ENCODE results near the gene PMVK. TPM values are rescaled to one million over a fixed set of nuclear protein-coding genes. Genes with fewer than 3 reads are reported as not detected.
A peak's percentile ranks its signal among the peaks of the same experiment; 100 is the strongest.

PMVK gene
- total RNA-seq, 1 experiment from 2014 or later: 4.9 TPM

DNA sequence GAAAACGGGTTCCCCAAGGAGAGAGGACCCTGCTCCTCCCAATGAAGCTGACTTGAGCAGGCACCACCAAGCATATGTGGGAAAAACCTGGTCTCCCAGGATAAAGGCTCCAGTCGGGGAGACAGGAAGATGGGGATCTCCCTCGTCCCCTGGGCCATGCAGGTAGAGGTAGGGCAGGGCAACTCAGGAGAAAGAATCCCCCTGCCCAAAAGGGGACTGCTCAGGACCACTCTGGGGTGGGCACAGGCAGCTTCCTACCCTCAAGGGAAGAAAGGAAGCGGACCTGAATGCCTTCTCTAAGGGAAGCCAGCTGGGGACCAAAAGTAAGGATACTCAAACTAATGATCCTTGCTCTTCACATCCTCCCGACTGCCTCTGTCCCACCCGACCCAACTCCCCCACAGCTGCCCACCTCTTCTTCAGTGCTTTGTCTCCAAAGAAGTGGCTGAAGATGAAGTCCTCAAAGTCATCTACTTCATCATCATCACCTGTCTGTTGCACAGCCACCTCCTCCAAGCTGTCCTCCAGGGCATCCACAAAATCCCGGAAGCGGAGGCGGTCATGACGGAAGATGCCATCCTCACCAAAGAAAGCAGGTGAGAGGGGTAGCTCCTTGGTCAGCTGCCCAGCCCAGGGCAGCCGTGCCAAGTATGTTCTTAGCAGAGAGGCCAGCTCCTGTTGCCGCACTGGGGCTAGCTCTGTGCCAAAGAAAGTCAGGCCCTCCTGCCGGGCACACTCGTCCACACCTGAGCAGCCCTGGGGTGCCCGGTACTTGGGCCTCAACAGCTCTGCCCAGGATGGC is 8.8 kb upstream of the PMVK start:
- H3K36me3 ChIP-seq: peaks cover 3% of the 10 kb centered on the region; the same call in 1 of the 2 replicates
- no peaks in the 10 kb centered on the region for H3K27me3 ChIP-seq
- H3K4me3 ChIP-seq: no peak overlapping the region
- H3K9me3 ChIP-seq (replicated peaks): no peaks in the 10 kb centered on the region
- H3K4me1 ChIP-seq: peaks cover 17% of the 10 kb centered on the region
- no peak for DNase-seq
- H3K27ac ChIP-seq: no peak overlapping the region

DNA sequence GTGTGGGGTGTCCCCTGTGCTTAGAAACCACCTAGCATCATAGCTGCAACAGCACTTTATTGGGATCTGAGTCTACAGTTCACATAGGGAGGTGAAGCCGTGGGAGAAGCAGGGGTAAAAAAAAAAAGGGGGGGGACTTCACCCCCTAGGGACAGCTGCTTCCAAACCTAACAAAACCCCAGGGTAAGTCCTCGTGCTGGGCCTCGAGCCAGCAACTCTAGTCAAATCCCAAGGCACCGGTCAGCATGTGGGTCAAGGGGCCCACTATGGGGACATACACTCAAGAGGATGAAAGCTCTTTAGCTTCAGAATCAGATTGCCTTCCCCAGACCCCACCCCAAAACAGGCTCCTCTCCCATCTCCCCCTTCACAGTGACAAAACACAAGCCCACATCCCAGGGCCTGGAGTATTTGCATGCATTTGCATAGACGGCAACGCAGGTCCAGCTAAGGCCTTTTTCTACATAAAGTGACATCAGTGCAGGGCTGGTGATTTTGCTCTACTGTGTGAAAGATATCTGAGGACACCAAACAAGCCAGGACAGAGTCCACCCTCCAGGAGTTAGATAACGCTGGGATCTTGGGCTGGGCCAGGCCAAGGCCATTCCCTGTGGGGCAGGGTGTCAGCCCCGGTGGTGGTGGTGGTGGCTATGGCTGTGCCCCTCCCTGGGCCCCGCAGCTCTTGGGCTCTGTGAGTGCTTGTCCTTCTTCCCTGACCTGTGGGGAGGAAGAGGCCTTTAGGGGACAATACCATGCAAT is 8.1 kb upstream of the PMVK start:
- H3K36me3 ChIP-seq: peaks cover 3% of the 10 kb centered on the region; the same call in 1 of the 2 replicates

DNA sequence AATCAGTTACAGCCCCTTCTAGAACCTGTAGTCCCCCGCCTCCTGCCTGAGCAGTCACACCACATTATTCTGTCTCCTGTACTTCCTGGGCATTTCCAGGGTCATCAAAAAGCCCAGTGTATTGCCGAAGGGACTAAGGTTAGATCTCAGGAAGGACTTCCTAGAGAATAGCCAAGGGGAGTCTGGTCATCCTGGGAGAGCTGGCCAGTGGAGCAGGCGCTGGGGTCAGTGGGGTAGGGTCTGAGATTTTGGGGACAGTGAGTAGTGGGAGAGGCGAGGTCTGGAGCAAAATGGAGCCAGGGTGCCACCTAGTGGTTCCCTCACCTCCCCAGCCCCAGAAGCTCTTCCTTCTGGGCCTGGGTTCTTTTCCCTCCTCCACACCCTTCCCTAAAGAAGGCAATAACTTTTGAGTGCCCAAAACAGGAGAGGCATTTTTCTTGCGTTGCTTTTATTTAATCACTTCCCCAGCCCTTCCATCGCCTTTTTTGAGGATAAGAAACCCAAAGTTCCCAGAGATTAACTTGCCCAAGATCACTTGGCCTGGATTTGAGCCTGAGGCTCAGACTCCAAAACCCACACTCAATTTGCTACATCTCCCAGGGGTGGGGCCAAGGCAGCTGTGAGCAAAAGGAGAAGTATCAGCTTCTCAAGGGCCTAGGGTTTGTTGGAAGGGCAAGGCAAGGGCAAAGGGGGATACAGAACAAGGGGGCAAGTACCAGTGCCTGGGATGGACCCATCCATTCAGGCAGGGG is 7.3 kb upstream of the PMVK start:
- Histone ChIP-seq H3K9me3 (replicated peaks) (no peaks in the 10 kb centered on the region), H3K27me3 (no peaks in the 10 kb centered on the region)
- peak; percentile 40 to 74 for DNase-seq

More for the DNA sequence above, 8.1 kb upstream of the PMVK start:
- no peak overlapping the region for H3K4me3 ChIP-seq
- H3K4me1 ChIP-seq: peaks cover 17% of the 10 kb centered on the region
- H3K27me3 ChIP-seq: no peaks in the 10 kb centered on the region
- peak; percentile 59 to 76 for DNase-seq
- peak overlapping the region; percentile 43 for H3K27ac ChIP-seq
- no peaks in the 10 kb centered on the region for H3K9me3 ChIP-seq (replicated peaks)

DNA sequence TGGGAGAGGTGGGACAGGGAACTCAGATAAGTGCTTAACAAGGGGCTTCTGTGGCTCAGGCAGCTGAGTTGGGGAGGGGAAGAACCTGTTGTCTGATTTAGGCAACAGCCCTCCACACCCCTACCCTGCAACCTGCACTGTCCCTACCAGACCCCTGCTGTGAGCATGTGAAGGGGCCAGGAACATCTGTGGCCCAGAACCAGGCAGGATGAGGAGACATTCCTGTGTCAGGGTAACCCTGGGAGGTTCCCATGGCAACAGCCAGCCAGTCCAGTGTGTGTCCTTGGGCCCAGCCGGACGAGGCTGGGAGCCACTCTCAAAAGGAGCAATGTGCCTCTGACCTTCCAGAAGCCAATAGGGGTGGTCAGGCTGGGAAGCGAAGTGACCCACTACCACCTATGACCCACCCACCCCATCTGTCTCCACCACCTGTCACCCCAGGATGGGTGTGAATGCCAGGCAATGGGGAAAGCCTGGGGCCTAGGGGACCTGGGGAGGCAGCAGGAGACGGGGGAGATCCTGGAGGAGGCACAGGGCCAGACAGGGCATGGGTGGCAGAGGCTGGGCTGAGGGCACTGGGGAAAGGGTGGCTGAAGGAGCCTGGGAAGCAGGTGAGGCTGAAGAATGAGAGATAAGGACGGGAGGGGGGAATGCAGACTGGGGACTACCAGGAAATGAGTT is 5.0 kb upstream of the PMVK start:
- peaks cover 17% of the 10 kb centered on the region for H3K4me1 ChIP-seq
- H3K27ac ChIP-seq: no peak overlapping the region

More for the DNA sequence above, 7.3 kb upstream of the PMVK start:
- Histone ChIP-seq H3K36me3 (peaks cover 3% of the 10 kb centered on the region; the same call in 1 of the 2 replicates), H3K4me3 (no peak overlapping the region), H3K4me1 (peaks cover 17% of the 10 kb centered on the region), H3K27ac (peak overlapping the region; percentile 43)

DNA sequence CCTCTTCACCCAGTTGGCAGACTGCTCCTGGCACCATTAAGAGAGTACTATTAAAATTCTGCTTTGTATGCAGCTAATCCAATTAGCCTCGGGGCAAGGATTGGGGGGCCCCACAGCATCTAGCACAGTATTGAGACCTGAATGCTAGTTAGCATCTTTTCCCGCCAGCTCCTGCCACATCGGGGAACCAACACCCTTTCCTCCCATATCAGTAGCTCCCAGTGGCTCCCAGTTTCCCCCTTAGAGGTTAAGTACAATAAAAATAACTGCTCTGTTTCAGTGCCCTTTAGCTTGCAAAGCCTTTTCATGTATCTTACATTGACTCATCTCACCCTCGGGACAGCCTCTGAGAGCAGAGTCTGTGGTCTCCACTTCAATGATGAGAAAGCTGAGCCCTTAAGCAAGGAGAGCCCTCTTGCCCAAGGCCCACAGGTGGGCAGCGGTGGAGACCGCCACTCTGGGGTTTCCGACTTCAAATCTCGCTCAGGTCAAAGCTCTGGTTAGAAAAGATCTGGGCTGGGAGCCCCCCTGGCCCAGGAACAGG is 4.2 kb upstream of the PMVK start:
- H3K27ac ChIP-seq: no peak overlapping the region
- no peak for DNase-seq
- no peak overlapping the region for H3K4me3 ChIP-seq
- H3K36me3 ChIP-seq: peaks cover 3% of the 10 kb centered on the region; the same call in 1 of the 2 replicates
- H3K4me1 ChIP-seq: peaks cover 17% of the 10 kb centered on the region
- H3K9me3 ChIP-seq (replicated peaks): no peaks in the 10 kb centered on the region
- no peaks in the 10 kb centered on the region for H3K27me3 ChIP-seq

More for the DNA sequence above, 5.0 kb upstream of the PMVK start:
- Histone ChIP-seq H3K9me3 (replicated peaks) (no peaks in the 10 kb centered on the region), H3K4me3 (no peak overlapping the region), H3K36me3 (peaks cover 3% of the 10 kb centered on the region; the same call in 1 of the 2 replicates), H3K27me3 (no peaks in the 10 kb centered on the region)
- peak in 1 of 2 experiments; percentile 26 for DNase-seq

DNA sequence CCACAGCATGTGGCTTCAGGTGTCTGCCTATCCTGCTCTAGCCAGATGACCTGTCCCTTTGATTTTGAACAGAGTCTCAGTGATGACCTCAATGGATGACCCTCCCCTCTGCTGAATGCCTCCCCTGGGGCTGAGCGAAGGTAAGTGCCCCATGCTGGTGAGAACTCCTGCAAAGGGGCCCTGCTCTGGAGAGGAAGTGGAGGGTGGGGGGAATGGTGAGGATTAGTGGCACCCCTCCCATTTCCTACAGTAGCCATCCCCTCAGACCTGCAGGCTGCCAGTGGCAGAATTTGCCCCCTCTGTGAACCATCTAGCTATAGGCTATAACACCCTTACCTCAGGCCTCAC is 3.7 kb upstream of the PMVK start:
- no peak for DNase-seq
- Histone ChIP-seq H3K36me3 (peaks cover under 1% of the 10 kb centered on the region; the same call in 1 of the 2 replicates), H3K9me3 (replicated peaks) (no peaks in the 10 kb centered on the region), H3K27me3 (no peaks in the 10 kb centered on the region), H3K27ac (no peak overlapping the region), H3K4me3 (no peak overlapping the region), H3K4me1 (peaks cover 17% of the 10 kb centered on the region)

DNA sequence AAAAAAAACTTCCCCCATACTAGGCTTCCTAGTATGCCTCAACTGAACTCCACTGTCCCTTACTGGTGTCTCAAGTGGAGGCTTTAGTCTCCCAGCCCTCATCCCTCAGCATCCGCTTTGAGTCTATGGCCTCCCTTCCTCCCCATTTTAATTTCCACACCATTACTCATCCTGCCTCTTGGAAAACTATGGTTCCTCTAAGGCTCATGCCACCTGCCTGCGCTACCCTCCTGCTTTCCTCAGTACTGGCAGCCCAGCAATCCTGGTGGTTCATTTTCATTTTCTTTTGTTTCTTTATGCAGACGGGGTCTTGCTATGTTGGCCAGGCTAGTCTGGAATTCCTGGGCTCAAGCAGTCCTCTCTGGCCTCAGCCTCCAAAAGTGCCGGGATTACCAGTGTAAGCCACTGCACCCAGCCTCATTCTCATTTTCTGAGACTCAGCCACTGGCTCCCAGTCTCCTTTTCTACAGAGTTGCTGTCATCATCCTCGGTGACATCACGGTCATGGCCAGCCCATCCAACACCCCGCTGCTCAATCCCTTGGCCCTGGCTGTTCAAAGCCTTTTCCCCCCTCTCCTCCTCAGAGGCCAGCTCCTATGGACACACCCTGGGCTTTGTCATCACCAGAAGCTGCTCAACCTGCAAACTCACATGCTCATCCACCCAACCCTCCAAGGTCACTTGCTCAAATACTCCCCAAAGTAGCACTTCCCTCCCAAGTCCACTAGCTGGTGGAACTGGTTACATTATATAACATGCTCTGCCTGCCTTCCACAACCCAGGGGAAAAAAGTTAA is 2.3 kb upstream of the PMVK start:
- H3K4me1 ChIP-seq: peaks cover 7% of the 10 kb centered on the region
- no peak overlapping the region for H3K27ac ChIP-seq
- DNase-seq: no peak
- no peaks in the 10 kb centered on the region for H3K9me3 ChIP-seq (replicated peaks)
- no peaks in the 10 kb centered on the region for H3K27me3 ChIP-seq
- H3K36me3 ChIP-seq: no peaks in the 10 kb centered on the region
- no peak overlapping the region for H3K4me3 ChIP-seq

DNA sequence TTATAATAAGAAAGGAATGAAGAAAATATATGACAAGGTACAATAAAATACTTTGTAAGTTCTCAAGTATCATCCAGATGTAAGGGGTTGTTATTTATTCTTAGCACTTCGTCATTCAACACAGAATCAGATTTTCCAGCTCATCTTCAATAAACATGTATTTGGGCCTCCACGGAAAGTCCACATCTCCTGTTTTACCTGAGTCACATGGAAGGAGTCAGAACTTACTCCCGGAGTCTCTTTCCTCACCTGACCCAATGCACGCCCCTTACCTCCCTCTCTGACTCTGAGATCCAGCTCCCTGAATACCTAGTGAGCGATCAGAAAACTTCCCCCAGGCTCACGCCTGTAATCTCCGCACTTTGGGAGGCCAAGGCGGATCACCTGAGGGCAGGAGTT is 1.5 kb upstream of the PMVK start:
- Histone ChIP-seq H3K27ac (no peak overlapping the region; the same call in 1 of the 2 replicates), H3K27me3 (no peaks in the 10 kb centered on the region), H3K36me3 (no peaks in the 10 kb centered on the region), H3K9me3 (replicated peaks) (no peaks in the 10 kb centered on the region), H3K4me1 (peaks cover 3% of the 10 kb centered on the region; the same call in 1 of the 2 replicates), H3K4me3 (peak overlapping the region; percentile 64)
- DNase-seq: no peak

DNA sequence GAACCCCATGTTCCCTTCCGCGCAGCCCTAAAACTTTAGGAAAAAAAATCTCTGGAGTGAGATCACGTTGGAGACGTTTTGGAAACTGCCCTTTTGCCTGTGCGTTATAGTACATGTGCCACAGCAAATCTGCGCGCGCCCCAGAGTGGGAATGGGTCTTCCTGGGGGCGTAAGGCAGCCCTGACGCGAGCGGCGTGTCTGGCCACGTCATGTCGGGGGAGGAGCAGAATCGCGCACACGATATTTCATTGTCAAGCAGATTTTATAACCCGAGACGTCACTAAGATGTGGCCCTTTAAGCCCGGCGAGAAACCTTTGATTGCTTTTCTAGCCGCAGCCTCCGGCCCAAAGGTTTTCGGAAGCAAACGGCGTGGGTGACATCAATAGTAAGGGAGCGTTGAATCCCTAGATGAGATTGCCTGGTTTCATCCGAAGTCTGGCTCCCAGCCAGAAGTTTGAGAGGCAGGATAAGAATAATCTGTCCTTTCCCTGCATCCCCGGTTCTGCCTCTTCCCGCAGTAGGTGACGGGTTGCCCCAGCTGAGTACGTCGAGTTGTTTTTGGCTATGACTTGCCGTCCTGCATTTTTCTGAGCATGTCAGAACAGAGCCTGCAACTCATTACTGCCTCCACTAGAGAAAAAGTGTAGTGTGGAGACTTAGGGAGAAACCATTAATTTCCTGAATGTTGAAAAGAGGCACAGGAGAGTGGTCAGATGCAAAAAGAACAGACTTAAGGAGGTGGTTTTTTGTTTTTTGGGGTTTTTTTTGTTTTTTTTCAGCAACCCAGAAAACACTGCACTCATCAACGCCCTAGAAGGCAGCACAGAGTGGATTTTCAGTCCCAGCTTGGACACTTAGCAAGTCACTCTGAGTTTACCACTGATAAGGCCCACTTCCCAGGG is 817 bp upstream of the PMVK start:
- Histone ChIP-seq H3K27me3 (no peaks in the 10 kb centered on the region), H3K9me3 (replicated peaks) (no peaks in the 10 kb centered on the region), H3K4me3 (peak overlapping the region; percentile 64), H3K4me1 (0 out of 2 replicates have a peak, but pooled peaks cover 3% of the 10 kb centered on the region), H3K27ac (peak overlapping the region; percentile 93), H3K36me3 (no peaks in the 10 kb centered on the region)
- peak; percentile 83 to 88 for DNase-seq

DNA sequence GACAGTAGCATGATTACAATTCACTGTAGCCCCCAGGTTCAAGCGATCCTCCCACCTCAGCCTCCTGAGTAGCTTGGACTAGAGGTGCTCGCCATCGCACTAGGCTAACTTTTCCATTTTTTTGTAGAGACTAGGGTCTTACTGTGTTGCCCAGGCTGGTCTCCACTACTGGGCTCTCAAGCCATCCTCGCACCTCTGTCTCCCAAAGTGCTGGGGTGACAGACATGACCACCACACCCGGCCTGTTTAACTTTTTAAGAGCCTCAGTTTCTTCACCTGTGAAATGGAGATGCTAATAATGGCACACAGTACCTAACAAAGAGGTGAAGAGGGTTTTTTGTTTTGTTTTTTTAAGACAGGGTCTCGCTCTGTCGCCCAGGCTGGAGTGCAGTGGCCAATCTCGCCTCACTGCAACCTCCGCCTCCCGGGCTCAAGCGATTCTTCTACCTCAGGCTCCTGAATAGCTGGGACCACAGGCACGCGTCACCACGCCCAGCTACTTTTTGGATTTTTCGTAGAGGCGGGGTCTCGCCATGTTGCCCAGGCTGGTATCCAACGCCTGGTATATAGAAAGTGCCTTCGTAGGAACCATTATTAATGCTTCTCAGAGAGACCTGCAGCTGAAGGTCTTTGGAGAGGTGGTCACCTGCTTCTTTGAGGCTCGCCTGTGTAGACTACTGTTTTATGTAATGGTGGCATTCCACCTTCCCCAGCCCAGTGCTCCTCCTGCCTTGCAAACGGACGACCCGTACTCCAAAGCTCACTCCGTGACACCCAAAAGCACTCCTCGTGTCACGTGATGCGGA is 567 bp downstream of the PMVK start:
- DNase-seq: no peak
- Histone ChIP-seq H3K27ac (peak overlapping the region; percentile 93), H3K4me3 (peak overlapping the region; percentile 64)

DNA sequence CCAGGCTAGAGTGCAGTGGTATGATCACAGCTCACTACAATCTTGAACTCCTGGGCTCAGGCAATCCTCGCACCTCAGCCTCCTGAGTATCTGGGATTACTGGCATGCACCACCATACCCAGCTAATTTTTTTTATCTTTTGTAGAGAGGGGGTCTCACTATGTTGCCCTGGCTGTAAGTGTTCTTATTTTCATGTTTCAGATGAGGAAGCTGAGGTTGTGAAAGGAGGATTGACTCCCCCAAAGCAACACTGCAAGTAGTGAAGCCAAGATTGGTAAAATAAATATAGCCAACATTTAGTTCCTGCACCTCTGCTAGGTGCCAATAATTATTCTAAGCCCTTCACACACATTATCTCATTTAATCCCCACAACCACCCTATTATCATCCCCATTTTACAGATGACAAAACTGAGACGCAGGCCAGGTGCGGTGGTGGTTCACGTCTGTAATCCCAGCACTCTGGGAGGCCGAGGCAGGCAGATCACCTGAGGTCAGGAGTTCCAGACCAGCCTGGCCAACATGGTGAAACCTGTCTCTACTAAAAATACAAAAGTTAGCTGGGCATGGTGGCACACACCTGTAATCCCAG is 2.1 kb downstream of the PMVK start:
- Histone ChIP-seq H3K4me1 (no peaks in the 10 kb centered on the region), H3K9me3 (replicated peaks) (no peaks in the 10 kb centered on the region), H3K27ac (no peak overlapping the region), H3K36me3 (no peaks in the 10 kb centered on the region), H3K27me3 (no peaks in the 10 kb centered on the region), H3K4me3 (no peak overlapping the region)
- no peak for DNase-seq

More for the DNA sequence above, 567 bp downstream of the PMVK start:
- no peaks in the 10 kb centered on the region for H3K27me3 ChIP-seq
- H3K36me3 ChIP-seq: no peaks in the 10 kb centered on the region
- H3K4me1 ChIP-seq: no peaks in the 10 kb centered on the region
- H3K9me3 ChIP-seq (replicated peaks): no peaks in the 10 kb centered on the region
